Iris pigment epithelial cell (primary cell): ENCODE data around the gene EXOC6.
A peak's percentile ranks its signal among the peaks of the same experiment; 100 is the strongest.

ENCODE experiments used
- DNase-seq: peaks from one replicate; pipeline ENCODE4 v3.0.0-alpha.2; 2011; ENCODE audit warnings: low read depth

The EXOC6 gene

DNA sequence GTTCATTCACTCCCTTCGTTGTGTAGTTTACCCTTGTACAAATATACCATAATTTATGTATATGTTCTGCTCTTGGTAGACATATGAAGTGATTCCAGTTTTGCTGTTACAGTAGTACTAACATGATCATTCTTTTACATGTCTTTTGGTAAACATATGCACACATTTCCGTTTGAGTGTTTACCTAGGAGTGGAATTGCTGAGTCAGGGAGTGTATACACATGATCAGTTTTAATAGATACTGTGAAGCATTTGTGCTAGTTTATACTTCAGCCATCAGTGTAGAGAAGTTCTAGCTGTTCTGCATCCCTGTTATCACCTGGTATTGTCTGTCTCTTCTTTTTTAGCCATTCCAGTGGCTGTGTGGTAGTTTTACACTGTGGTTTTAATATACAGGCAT, 177.8 kb downstream of the EXOC6 start:
- DNase-seq = peak; percentile 32

DNA sequence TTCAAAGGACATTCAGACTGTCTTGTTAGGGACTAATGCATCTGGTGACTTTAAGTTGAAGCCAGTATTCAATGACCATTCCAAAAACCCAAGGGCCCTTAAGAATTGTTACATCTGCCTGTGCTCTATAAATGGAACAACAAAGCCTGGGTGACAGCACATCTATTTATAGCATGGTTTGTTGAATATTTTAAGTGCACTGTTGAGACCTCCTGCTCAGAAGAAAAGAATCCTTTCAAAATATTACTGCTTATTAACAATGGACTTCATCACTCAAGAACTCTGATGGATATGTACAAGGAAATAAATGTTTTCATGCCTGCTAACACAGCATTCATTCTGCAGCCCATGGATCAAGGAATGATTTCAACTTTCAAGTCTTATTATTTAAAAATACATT, 179.2 kb downstream of the EXOC6 start:
- no peak for DNase-seq

DNA sequence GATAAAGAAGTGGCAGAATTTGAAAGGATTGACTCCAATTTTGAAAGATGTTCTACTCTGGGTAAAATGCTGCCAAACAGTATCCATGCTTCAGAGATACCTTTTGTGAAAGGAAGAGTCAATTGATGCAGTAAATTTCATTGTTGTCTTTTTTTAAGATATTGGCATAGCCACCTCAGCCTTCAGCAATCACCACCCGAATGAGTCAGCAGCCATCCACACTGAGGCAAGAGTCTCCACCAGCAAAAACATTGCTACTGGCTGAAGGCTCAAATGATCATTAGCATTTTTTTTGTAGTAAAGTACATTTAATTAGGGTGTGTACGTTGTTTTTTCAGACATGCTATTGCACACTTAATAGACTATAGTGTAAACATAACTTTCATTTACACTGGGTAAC, 180.6 kb downstream of the EXOC6 start:
- peak; percentile 79 for DNase-seq

DNA sequence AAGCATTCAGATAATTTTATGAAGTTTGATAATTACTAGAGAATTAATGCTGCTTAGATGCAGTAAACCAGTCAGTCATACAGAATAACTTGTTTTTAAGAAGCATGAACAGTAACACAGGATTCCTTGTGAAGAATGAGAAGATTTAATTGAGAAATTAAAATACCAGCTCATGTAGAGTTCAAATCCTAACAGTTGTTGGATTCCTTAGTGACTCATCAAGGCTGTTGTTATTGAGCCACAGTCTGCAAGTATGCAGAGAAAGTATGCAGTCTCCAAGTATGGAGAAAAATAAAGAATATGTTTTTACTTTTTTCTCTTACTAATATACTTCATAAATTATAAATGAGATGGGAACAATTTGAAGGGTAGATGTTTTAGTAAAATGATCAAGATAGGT, 182.1 kb downstream of the EXOC6 start:
- peak; percentile 89 for DNase-seq

DNA sequence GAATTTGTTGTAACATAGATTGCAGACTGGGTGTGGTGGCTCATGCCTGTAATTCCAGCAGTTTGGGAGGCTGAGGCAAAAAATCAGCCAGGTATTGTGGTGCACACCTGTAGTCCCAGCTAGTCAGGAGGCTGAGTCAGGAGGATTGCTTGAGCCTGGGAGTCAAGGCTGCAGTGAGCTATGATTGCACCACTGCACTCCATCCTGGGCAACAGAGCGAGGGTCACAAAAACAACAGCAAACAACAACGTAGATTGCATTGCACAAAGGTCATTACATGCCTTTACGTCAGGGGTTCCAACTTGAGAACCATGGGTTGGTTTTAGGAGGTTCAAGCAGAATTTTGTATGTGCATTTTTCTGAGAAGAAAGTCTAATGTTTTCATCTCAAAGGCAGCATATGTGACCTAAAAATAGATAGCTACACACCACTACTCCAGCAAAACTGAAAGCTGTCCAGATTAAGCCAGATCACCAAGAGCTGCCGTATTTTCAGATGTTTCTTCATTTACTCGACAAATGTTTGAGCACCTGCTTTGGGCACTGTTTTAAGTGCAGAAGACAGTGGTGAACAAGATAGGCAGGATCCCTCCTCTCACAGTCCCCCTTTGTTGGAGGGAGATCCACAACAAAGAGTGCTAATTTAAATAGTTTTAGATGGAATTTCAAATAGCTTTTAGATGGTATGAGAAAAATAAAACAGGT, 183.9 kb downstream of the EXOC6 start:
- DNase-seq = no peak

DNA sequence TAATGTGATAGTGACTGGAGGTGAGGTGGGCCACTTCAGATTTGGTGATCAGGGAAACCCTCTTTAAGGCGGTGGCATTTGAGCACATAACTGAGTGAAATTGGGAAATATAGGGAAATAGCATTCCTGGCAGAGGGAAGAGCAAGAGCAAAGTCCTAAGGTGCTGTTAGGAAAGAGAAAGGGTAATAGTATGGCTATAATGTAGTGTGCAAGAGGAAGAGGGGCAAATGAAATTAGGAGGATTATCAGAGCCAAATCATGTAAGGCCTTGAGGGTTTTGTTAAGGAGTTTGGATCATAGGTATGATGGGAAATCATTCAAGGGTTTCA, 184.5 kb downstream of the EXOC6 start:
- DNase-seq = no peak

DNA sequence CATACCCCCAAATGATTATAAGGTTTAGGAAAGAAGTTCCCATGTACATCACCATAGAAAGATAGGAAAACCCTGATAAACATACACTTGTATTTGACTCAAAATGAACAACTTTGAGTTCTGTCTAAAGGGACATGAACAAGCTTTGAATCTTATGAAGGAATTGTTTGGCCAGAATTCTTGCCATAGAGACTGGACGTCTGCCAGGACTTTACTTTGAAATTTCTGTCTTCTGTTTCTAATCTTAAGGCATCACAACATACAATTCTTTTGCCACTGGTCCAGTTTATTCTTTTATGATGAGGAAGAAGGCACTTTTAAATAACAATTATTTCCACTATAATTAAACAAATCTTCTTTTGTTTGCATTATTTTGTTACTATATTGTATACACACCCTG, 186.1 kb downstream of the EXOC6 start:
- DNase-seq = peak; percentile 52

DNA sequence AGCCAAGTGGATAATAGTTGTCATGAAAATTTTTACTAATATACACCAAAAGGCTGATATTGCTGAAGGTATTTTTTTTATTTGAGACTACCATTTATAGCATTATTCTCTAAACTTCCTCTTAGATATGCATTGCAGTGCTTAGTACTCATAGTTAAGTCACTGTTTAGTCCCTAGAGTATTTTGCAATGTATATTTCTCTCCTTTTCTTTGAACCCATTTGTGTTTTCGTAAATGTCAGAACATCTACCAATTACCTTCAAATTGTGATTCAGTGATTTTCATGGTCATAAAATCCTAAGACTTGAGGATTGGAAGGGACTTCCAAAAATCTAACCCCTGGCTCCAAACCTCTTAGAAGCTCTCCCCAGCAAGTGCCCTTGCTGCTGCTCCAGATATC, 190.8 kb downstream of the EXOC6 start:
- no peak for DNase-seq

DNA sequence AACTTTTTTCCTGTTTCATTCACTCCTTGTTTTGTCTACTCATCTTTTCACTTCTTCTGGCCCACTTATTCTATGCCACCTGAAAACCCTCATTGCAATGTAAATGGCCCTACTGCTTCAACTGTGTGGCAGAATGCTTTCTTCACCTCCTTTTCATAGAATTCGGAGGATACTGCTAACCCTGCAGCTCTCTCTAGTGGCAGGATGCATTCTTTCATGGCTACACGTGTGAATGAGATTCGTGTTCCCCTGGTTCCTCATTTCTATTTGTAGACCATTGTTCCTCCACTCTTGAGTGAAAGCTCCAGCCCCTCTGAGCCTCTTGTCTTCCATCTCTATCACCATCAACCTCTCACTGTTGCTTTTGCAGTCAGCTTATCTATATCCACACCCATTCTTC, 191.4 kb downstream of the EXOC6 start:
- peak; percentile 49 for DNase-seq

DNA sequence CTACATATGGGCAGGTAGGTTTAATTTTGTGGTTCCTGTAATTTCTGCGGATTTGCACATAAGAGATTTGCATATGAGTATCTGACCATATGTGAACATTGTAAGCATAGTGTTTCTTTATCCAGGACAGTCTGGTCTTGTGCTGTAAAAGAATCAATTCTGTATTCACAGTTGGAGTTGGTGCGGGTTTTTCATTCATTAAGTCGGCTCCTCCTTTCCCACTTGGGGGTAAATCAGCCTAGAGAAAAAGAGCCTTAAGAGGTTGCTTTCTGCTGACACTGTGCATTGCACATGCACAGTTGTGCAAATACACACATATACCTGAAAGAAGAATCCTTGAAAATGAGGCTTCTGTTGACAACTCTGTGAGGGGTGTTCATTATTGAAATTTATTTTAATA, 206.2 kb downstream of the EXOC6 start:
- no peak for DNase-seq

DNA sequence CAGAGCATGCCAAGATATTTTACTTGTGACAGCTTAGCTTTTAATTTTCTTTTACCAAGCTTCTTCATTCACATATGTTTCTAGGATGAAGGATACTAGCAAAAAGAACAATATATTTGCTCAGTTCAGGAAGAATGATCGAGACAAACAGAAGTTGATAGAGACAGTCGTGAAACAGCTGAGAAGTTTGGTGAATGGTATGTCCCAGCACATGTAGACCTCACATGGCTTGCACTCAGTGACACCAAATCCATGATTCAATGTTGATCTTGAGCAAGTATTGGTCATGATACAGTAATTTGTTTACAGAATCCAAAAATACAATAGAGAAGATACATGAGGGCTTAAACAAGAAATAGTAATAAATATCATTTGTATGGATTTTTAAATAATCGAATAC, 209.8 kb downstream of the EXOC6 start:
- no peak for DNase-seq

DNA sequence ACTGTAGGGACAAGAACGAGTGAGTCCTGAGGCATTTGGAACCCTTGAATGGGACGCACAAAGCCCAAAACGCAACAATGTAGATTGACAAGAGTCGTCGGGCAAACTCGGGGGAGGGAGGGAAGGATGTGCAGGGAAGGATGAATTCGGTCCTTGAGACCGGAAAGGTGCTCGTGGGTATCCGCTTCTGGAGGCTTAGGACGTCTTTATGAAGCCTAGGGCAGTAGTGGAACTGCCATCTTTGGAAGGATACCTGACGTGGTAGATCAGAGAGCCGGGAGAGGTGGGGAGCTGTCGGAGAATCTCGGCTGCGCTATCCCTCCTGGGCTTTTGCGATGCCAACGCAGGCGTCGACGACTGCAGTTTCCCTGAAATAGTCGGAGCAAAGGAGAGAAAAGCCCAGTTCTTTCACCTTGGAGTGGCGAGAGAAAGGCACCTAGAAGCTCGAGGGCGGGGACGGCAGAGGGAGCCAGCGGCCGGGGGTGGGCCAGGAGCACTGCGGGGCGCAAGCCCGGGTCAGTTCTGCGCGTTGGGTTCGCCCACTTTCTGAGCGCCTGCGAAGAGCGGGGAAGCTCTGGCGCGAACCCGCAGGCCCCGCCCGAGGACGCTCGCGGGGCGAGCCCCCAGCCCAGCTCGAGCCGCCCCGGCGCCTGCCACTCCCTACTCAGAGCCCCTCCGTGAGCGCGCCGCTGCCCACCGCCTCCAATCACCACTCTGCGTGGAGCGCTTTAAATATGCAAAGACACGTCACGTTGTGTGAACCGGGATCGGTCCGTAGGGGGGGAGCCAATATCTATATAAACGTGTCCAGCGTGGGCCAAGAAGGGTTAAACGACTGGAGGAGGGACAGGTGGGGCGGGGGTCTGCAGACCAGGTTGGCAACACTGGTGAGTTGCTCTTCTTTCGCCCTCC, 211.9 kb downstream of the EXOC6 start, which contains the start of gene CYP26C1:
TSS of gene CYP26C1 (plus strand) at position 824 of the 912 bp plus-strand sequence. CDS start 466 bp downstream, outside the sequence.
- DNase-seq = no peak

DNA sequence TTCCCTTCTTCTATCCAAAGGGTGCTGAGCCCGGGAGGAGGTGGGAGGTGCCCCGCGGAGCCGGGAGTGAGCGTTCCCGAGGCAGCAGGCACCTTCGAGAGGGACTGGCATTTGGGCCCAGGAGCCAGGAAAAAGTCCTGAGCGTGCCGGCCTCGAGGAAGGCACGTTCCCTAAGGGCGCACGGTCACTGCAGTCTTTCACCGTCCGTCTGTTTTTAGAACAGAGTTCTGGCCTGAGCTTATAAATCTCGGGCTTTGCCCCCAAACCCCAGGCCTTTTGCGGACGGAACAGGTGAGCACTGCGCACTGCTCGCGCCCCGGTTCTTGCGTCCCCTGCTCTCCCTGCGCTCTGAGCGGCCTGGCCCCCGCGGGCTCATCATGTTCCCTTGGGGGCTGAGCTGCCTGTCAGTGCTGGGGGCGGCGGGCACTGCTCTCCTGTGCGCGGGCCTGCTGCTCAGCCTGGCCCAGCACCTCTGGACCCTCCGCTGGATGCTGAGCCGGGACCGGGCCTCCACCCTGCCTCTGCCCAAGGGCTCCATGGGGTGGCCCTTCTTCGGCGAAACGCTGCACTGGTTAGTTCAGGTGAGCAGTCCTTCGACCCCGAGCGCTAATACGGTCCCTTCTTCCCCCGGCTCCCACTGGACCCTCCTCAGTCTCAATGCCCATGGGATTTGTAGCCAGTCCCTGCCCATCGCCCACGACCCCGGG, 212.7 kb downstream of the EXOC6 start:
- DNase-seq = no peak

DNA sequence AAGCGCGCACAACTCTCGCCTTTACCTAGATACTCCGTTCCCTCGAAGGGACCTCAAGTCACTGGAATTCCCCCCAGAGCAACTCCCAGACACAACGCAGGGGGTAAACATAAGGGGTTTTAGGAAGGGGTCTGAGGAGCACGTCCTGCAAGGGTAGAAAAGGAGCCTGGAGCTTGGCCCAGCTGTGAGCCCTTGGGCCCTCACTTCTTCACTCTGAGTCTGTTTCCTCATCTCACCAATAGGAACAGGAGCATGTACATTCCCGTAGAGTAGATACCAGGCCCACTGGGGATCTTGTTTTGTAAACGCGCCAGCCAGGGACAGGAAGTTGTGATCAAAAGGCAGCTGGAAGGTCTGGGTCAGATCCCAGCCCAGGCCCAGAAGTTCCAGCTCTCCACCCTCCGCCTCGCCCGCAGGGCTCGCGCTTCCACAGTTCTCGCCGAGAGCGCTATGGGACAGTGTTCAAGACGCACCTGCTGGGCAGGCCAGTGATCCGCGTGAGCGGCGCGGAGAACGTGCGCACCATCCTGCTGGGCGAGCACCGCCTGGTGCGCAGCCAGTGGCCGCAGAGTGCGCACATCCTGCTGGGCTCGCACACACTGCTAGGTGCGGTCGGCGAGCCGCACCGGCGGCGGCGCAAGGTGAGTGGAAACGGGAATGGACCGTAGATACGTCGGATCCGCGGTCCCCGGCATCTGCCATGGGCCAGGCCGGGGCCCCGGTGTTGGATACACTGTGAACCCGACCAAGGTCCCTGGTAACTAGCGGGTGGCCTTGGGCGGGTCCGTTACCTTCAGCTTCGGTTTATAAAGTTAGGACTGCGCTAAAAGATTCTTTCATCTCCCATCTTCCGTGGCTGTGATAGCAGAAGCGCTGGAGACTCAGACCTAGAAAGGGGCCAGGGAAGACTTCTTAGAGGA, 213.5 kb downstream of the EXOC6 start:
- no peak for DNase-seq

DNA sequence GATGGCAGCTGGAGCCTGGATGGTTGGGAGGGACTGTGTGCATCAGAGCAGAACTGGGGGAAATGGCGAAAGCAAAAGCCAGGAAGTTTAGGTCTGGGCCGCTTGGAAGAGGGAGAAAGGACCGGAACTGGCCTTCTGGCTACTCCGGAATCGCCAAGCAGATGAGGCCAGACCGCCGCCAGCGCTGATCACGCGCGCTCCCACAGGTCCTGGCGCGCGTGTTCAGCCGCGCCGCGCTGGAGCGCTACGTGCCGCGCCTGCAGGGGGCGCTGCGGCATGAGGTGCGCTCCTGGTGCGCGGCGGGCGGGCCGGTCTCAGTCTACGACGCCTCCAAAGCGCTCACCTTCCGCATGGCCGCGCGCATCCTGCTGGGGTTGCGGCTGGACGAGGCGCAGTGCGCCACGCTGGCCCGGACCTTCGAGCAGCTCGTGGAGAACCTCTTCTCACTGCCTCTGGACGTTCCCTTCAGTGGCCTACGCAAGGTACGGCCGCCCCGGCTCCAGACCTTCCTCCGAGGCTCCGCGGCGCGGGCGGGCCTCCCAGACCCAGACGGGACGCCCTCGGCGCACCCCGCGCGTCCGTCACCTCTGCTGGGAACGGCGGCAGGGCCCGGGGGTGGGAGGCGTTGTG, 214.3 kb downstream of the EXOC6 start:
- DNase-seq = peak; percentile 61

DNA sequence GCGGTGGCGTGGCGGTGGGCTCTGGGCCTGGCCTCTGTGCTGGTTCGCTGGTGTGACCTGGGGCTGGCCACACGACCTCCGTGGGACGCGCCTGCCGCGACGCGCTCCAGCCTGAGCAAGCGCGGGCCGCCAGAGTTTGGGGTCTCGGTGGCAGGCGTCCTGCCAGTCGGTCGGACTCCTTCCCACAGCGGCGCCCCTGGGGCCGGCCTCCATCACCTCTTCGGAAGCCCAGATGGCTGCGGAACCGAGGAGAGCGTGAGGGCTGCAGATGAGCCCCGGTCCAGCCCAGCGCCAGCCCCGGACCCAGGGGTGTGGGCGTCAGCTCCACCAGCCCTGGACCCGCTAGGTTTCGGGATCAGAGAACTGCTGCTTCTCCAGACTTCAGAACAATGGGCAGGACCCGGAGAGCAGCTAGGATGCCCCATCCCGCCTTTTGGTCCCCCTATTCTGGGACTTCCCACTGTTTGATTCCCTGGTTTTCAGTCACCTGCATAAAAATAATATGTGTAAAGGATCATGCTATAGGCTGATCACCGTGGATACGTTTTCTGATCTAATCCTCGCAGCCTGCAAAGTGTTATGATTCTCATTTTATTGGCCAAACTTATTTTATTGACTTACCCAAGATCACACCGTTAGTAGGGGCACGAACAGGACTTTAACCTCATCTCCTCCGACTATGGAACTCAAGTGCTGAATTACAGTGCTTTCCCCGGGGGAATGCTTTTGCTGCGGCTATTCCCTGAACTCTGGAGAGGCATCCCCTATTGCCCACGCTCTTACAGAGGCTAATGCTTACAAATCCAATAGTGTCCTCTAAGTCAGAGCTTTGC, 215.0 kb downstream of the EXOC6 start:
- DNase-seq = no peak

DNA sequence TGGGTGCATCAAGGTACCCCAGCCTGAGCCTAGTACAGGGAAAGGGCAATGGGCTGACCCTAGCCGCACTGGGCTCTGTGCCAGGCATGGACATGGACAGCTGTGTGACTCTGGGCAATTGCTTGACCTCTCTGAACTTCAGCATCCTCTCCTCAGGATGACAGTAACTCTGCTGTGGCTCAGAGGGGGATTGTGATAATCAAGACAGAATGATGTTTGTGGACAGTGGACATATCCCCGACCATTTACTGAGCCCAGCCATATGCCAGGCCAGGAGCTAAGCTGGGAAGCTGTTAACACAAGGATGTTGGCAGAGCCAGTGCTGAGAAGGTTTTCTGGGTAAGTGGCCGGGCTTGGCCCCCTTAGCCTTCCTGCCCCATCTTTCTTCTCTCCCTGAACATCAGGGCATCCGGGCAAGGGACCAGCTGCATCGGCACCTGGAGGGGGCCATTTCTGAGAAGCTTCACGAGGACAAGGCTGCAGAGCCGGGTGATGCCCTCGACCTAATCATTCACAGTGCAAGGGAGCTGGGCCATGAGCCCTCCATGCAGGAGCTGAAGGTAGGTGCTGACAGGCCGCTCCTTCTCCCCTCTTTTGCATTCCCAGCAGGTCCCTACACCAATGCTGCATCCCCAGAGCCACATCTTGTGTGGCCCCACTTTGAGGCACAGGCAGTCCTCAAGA, 215.8 kb downstream of the EXOC6 start:
- DNase-seq = no peak

DNA sequence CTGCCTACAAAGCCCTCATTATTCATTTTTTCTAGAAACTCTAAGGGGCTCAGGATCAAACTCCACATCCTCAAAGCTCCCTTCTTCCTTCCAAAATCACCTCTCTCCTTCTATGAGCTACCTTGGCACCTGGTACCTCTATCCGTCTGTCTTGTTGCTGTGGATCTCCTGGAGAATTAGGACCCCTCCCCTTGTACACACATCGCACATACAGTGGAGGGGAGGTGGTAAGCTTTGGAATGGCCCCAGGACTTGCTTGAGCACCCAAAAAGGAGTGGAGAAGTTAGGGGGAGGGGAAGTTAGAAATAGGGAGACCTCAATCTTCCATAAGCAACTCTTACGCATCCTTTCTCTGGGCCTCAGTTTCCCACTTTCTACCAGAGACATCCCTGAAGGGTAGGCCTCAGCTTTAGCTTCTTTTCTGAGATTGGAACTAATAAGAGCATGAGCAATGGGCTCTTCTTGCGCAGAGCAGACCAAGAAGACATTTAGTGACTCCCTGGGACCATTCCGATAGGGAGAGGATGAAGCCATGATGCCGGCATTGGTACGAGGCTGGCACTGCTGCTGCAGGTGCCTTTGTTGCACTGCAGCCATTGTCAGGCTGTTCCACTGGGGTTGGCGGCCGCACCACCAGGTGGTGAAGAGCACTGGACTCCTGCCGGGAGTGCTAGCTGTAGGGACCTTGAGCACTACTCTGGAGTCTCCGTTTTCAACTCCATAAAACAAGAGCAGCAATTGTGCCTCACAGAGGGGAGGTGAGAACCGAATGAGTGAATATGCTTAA, 216.7 kb downstream of the EXOC6 start:
- DNase-seq = no peak
